Transverse colon (tissue), 4 donors: ENCODE results near the gene NKAIN2. TPM values are rescaled to one million over a fixed set of nuclear protein-coding genes. Genes with fewer than 3 reads are reported as not detected.

Experiments
- DNase-seq: peaks from one replicate; pipeline ENCODE4 v3.0.0-alpha.2; 2019
- H3K27ac ChIP-seq, 4 donors: fragments of 200-600 bp; sonication (generic); 2 replicates each; pipeline ENCODE4 v1.5.1; 2016 to 2018; ENCODE audit warnings: inconsistent platforms in 4 of 4
- H3K27me3 ChIP-seq: fragments of 200-600 bp; sonication (generic); 2 replicates; pipeline ENCODE4 v1.5.1; 2017; ENCODE audit warnings: inconsistent platforms
- H3K36me3 ChIP-seq, 4 donors: fragments of 200-600 bp; sonication (generic); 2 replicates each; pipeline ENCODE4 v1.5.1; 2017 to 2019; ENCODE audit warnings: inconsistent platforms in 4 of 4
- H3K4me1 ChIP-seq, 4 donors: fragments of 200-600 bp; sonication (generic); 2 replicates each; pipeline ENCODE4 v1.5.1; 2017 to 2020; ENCODE audit warnings: inconsistent platforms in 4 of 4
- H3K4me3 ChIP-seq, 4 donors: fragments of 200-600 bp; sonication (generic); 1 replicate in 1 of 4; 2 replicates in 3 of 4; pipeline versions ENCODE4 v1.5.1 to v1.6.1; 2017 to 2019; ENCODE audit warnings: inconsistent platforms in 4 of 4
- H3K9me3 ChIP-seq, 2 donors: fragments of 200-600 bp; sonication (generic); 2 replicates each; pipeline ENCODE4 v1.5.1; 2017 to 2019; ENCODE audit warnings: inconsistent platforms in 2 of 2
- EP300 ChIP-seq: sonication (generic); formaldehyde crosslinking; IDR thresholded peaks from one replicate; pipeline ENCODE4 v1.6.1; 2017; ENCODE audit warnings: antibody characterized with exemption, low read depth
- POLR2A ChIP-seq: fragments of 450-650 bp; IDR thresholded peaks from one replicate; pipeline ENCODE4 v1.6.1; 2016; ENCODE audit warnings: antibody characterized with exemption, mild to moderate bottlenecking, moderate library complexity
- POLR2AphosphoS5 ChIP-seq, 3 donors: sonication (generic); formaldehyde crosslinking; IDR thresholded peaks; one replicate each; pipeline ENCODE4 v1.6.1; 2016; ENCODE audit warnings: antibody characterized with exemption in 3 of 3
- WGBS, 2 donors: methylation state at CpG; one replicate each; pipeline ENCODE4 v1.1.5; 2018; ENCODE audit warnings: low coverage in 1 of 2; 5-methylcytosine and 5-hydroxymethylcytosine counted together
- in situ Hi-C, 4 donors: fragments of 200-750 bp; cut with MboI; loops; one replicate each; pipeline versions ENCODE4 v1.15.0 to v1.15.1; 2017; ENCODE audit warnings: low sequenced_read_pairs in 3 of 4, low pct_ligation_motif_present in 1 of 4, low pct_unique_long_range_greater_than_20kb in 1 of 4
- intact Hi-C: fragments of 100-400 bp; cut with DNase I; formaldehyde crosslinking; loops from one replicate; pipeline ENCODE4 v1.15.1; 2023; ENCODE audit warnings: low total_unique reads
- total RNA-seq, 4 donors: library from RNA; depleted of rRNA; stranded (reverse); fragments of >200 nt; gene quantifications; one replicate each; pipeline ENCODE4 v1.1.0, GENCODE V29; 2016
- TF ChIP-seq, protein P1 (sequence below), 5 experiments: fragments of 200-600 bp in 3 of 5; fragments of 450-650 bp in 2 of 5; sonication (generic) in 3 of 5; IDR thresholded peaks; 1 replicate in 2 of 5; 2 replicates in 3 of 5; pipeline ENCODE4 v1.5.1; 2016 to 2017; ENCODE audit warnings: antibody characterized with exemption in 5 of 5, inconsistent platforms in 3 of 5, mild to moderate bottlenecking in 2 of 5, moderate library complexity in 1 of 5

The NKAIN2 gene
- total RNA-seq, 4 donors from 2014 or later = 0.32 TPM; not detected in 3

DNA sequence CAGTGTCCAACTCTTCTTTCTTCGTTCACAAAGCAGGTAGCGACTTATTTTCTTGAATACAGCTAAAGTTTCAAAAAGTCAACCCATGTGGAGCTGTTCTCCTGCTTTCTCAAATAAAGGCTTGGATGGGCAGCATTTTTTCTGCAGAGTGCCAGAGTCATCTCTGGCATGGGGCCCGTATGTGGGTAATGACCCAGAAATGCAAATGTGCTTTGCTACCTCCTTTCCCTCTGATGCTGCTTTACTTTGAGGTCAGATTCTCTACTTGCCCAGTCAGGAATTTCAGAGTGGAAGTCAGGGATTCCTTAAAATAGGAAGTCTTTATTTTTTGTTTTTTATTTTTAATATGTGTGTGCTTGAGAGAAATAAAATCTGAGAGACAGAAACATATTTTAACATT is 4.9 kb downstream of the NKAIN2 start:
- H3K27ac ChIP-seq = no peak overlapping the region
- no peak for TF ChIP-seq POLR2A
- TF ChIP-seq, protein P1, sequence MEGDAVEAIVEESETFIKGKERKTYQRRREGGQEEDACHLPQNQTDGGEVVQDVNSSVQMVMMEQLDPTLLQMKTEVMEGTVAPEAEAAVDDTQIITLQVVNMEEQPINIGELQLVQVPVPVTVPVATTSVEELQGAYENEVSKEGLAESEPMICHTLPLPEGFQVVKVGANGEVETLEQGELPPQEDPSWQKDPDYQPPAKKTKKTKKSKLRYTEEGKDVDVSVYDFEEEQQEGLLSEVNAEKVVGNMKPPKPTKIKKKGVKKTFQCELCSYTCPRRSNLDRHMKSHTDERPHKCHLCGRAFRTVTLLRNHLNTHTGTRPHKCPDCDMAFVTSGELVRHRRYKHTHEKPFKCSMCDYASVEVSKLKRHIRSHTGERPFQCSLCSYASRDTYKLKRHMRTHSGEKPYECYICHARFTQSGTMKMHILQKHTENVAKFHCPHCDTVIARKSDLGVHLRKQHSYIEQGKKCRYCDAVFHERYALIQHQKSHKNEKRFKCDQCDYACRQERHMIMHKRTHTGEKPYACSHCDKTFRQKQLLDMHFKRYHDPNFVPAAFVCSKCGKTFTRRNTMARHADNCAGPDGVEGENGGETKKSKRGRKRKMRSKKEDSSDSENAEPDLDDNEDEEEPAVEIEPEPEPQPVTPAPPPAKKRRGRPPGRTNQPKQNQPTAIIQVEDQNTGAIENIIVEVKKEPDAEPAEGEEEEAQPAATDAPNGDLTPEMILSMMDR (IDR thresholded peaks at IDR 0.05) = no peak
- TF ChIP-seq POLR2AphosphoS5 (IDR thresholded peaks at IDR 0.05) = no peak
- no peak for TF ChIP-seq EP300
- in situ Hi-C loops = no loop called here
- intact Hi-C loops = no loop called here
- WGBS, 2 donors = 60 to 70% methylated on average over 3 of the region's 3 CpGs
- H3K4me3 ChIP-seq = no peak overlapping the region
- no peak for DNase-seq
- H3K4me1 ChIP-seq = peaks cover 0 to 5% (median 2%) of the 10 kb centered on the region in 4 donors
- no peaks in the 10 kb centered on the region for H3K9me3 ChIP-seq
- H3K36me3 ChIP-seq = no peaks in the 10 kb centered on the region
- peaks cover 62% of the 10 kb centered on the region for H3K27me3 ChIP-seq

DNA sequence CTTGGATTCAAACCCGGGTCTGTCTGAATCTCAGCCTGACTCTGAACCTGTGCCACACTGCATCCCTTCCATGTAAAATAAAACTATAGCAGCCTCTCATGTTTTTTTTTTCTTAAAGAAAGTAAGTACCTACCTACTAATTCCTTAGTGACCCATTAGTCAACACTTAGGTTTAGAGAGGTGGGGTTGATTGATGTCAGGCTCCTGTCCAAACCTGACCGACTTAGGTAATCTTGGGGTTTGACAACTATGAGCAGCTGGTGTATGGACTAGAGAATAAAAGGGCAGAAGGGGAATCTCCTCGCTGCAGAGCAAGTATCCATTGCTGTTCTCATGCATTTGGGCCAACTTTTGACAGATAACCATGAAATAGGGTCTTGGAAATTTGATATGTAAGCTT is 6.5 kb downstream of the NKAIN2 start:
- 76 to 81% methylated on average over 3 of the region's 3 CpGs for WGBS, 2 donors
- Histone ChIP-seq H3K27ac (no peak overlapping the region), H3K36me3 (no peaks in the 10 kb centered on the region), H3K27me3 (peaks cover 47% of the 10 kb centered on the region), H3K4me3 (no peak overlapping the region), H3K9me3 (no peaks in the 10 kb centered on the region), H3K4me1 (no peaks in the 10 kb centered on the region)
- DNase-seq = no peak
- TF ChIP-seq EP300 (no peak), POLR2A (no peak), POLR2AphosphoS5 (IDR thresholded peaks at IDR 0.05) (no peak)
- TF ChIP-seq, protein P1 (IDR thresholded peaks at IDR 0.05) = no peak
- intact Hi-C loops = no loop called here
- in situ Hi-C loops = no loop called here

DNA sequence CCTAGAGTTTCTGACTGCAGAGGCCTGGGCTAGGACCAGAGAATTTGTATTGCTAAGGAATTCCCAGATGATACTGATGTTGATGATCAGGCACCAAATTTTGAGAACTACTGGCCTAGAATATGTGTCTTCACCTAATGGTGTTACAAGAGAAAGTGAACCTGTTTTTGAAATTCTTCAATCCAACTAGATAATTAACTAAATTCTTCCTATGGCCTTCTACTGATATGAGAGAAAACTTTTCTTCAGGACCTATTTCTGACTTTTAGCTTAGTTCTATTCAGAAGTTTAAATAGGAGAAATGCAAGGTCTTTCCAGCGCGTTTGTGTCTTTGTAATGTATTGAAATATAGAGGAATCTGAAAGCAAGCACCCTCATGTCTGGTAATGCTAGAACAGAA is 7.3 kb downstream of the NKAIN2 start:
- 80 to 100% methylated on average over 2 of the region's 2 CpGs for WGBS, 2 donors
- no peak for TF ChIP-seq POLR2AphosphoS5 (IDR thresholded peaks at IDR 0.05)
- no peak for TF ChIP-seq EP300
- TF ChIP-seq, protein P1 (IDR thresholded peaks at IDR 0.05) = no peak
- TF ChIP-seq POLR2A = no peak
- Histone ChIP-seq H3K27ac (no peak overlapping the region), H3K4me3 (no peak overlapping the region), H3K36me3 (no peaks in the 10 kb centered on the region), H3K27me3 (peaks cover 39% of the 10 kb centered on the region), H3K9me3 (no peaks in the 10 kb centered on the region), H3K4me1 (no peaks in the 10 kb centered on the region)
- intact Hi-C loops = no loop called here
- DNase-seq = no peak
- in situ Hi-C loops = no loop called here

DNA sequence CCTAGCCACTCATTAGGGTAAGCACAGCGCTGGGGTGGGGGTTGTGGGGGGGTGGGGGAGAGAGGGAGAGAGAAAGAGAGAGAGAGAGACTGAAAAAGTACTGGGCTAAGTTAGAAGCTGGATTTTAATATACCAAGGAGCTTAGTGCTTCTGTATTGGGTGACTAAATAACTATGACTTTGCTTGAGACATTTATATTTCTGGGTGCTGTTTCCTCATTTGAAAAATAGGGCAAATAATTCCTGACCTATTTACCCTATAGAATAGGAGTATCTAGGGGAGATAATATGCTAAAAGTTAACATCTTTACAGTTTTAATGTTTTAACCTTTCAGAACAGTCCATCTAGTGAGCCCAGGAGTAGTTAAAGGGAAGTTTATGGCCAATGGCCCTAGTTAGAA is 7.7 kb downstream of the NKAIN2 start:
- Histone ChIP-seq H3K4me3 (no peak overlapping the region), H3K9me3 (no peaks in the 10 kb centered on the region), H3K36me3 (no peaks in the 10 kb centered on the region), H3K27me3 (peaks cover 35% of the 10 kb centered on the region), H3K4me1 (no peaks in the 10 kb centered on the region), H3K27ac (no peak overlapping the region)
- in situ Hi-C loops (no loop called here), intact Hi-C loops (no loop called here)
- 55% methylated on average over 1 of the region's 1 CpG; no CpG with 5 or more reads in 1 of the 2 donors for WGBS, 2 donors
- no peak for TF ChIP-seq POLR2AphosphoS5 (IDR thresholded peaks at IDR 0.05)
- no peak for TF ChIP-seq EP300
- TF ChIP-seq, protein P1 (IDR thresholded peaks at IDR 0.05) = no peak
- TF ChIP-seq POLR2A = no peak
- no peak for DNase-seq
